IPS DF 19.7 (cell line): ENCODE measurements around the gene LBX1.

ENCODE experiments used
- DNase-seq: peaks from one replicate; pipeline ENCODE4 v3.0.0-alpha.2; 2013; ENCODE audit warnings: low read depth, low spot score

LBX1 gene, protein sequence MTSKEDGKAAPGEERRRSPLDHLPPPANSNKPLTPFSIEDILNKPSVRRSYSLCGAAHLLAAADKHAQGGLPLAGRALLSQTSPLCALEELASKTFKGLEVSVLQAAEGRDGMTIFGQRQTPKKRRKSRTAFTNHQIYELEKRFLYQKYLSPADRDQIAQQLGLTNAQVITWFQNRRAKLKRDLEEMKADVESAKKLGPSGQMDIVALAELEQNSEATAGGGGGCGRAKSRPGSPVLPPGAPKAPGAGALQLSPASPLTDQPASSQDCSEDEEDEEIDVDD

DNA sequence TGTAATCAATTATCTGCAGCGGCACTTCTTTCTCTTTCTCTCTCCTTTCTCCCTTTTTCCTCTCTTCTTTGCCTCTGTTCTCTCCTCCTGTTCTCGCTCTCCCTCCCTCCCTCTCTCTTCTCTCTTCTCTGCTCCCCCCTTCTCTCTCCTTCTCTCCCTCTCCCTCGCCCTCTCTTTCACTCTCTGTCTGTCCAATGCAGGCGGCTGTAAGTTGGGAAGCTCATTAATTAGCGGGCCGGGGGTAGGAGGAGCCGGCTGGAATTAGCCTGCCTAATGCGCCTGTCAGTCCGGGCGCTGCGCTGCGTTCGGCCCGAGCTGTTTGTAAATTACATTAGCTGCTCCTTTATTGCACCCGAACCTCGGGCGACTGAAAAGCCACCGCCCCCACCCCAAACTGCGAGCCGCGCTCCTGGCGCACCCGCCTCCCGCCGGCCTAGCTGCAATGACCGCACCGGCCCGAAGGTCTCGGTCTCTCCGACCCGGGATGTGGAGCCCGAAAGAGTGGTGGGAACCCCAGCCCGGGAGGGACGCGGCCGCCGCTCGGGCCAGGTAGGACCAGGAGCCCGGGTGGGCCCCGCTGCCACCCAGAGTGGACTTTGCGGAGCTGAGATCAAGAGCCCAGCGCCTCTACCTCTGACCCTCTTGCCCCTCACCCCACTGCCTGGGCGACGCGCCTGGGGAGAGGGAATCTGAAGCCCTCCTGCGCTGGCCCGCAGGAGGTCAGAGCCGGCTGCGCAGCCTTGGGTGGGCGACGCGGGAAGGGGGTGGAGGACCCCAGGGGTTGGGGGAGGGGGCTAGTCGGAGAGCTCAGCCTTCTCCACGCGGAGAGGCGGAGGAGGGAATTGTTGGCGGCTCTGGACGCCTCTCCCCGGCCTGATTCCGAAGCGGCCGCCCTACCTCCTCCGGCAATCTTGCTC, at the start of gene LBX1:
TSS of gene LBX1 (minus strand) at position 198 of the 917 bp plus-strand sequence. CDS start 648 bp downstream, outside the sequence.
- no peak for DNase-seq

DNA sequence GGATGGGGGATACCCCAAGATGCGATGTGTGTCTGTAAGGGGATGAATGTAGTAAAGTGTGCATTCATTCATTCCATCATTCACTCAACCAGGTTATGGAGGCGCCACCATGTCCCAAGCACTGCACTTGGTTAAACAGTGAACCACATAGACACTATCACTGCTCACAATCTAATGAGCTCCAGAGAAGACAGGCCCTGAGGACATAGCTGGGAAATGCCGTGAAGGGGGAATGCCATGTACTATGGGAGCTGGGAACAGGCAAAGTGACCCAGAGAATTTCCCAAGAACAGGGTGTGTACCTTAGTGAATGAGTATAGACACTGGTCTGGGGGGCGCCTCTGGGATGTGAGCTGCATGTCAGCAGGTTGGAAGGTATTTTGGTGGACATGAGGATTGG, 44.5 kb upstream of the LBX1 start:
- no peak for DNase-seq

DNA sequence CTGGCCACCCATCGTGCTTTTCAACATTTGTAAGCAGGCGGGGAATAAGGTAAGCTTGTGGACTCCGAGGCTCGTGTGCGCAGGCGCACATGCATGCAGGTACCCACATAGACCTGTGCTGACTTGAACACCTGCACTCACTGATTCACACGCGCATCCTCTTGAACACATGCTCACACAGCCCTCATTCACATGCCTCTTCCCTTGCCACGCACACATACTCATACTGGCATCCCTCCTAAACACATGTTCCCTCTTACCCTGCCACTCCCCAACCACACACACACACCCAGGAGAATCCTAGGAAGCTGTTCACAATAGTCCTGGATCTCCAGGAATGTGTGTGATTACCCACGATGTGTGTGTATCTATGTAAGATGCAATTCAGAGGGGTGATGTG, 44.1 kb upstream of the LBX1 start:
- DNase-seq: no peak

DNA sequence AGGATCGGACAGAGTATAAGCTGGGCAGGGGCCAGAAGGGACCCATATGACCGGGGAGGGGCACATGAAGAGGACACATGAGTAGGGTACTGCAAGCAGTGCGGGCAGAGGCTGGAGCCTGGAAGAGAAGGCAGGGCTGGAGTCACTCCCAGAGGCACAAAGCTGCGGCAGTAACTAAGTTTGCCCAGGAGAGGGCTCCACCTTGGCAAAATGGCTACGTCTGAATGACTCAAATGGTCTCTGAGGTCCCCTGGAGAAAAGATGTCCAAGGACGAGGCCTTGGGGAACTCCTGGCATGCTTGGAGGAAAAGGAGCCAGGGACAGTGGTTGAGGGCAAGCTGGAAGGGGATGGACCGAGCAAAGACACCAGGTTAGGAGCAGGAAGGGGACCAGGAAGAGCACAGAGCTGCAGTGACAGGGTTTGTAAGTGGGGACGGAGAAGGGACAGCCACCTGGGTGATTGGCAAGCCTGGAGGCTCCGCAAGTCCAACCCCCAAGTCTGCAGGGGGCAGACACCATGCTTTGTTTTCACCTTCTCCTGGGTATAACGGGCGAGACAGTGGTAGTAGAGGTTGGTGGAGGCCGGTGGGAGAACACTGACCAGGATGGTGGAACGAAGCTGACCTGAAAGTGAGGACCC, 43.1 kb upstream of the LBX1 start:
- no peak for DNase-seq

DNA sequence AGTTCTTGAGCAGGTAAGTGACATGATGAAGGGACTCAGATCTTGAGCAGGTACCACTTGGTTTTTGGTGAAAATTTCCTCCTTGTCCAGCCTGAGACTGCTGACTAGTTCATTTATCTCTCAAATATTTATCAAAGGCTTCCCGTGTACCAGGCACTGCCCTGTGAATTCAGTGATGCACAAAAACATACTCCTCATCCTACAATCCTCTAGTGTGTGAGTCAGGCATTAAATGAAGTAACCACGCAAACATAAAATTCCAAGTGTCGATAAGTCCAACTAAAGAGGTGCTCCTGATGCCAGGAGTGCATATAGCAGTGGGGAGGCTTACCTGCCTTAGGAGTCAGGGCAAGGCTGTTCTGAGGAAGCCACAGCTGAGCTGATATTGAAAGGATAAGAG, 41.5 kb upstream of the LBX1 start:
- no peak for DNase-seq

DNA sequence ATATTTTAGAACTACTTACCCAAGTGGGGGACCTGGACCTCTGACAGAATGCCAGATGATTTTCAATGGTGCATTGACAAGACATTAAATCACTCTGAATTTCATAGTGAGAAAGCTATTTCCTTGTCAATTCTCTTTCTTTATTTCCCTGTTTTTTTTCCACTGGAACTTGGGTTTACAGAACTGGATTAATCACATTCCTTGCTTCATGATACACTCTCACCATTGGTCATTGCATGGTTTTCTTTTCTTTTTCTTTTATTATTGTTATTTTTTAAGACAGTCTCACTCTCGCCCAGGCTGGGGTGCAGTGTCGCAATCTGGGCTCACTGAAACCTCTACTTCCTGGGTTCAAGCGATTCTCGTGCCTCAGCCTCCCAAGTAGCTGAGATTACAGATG, 38.5 kb upstream of the LBX1 start:
- DNase-seq: no peak

DNA sequence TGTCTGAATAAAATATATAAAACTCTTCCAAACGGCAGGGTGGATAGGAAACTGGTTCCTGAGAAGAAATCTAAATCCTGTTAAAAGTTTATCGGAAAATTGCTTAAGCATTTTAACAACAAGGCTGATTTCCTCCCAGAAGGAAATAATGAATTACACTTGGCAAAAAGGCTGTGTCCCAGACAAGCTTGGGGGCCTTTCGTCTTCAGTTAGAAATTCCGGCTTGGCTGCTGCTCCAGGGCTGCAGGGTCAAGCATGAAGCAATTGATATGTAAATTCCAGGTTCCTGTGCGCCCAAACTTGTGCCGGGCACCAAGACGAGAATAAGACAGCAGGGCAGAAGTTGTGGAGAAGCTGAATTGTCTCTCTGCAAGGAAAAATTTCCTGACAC, 38.0 kb upstream of the LBX1 start:
- no peak for DNase-seq

DNA sequence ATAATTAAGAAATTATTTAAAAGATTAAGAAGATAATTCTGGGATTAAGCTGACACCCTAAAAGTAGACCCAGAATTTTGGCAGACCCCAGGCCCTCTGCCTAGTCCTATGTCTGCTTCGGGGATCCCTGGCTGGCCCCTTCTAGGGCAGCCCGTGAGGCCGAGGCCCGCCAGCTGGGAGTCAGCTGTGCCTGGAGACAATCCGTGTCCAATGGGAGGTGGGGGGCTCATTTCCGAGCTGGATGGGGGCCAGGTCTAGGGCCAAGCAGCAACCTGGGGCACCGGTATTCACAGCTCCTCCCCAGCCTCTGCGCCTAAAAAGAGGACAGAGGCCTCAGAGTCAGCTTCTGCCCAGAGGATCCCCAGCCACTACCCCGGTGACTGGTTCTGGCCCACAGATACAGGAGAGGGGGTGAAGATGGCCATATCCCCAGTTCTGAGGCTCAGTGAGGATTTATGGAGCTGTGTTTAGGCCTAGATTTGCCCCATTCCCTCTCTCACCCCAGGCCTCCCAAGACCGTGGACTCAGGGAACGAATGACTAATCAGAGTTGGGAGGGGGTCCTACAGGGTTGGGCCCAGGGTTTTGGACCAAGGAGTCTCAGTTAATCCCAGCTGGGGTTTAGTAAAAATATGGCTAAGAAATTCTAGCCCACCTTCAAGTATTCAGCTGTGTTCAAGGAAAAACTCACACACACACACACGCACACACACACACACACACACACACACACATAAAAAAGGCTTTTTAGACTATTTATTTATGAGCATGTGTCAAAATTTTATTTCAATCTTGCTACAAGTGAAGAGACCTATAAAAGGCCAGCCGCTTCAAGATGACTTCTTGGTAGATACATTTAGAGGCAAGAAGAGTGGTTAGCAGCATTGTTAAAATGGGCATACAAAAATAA, 37.4 kb upstream of the LBX1 start:
- no peak for DNase-seq

DNA sequence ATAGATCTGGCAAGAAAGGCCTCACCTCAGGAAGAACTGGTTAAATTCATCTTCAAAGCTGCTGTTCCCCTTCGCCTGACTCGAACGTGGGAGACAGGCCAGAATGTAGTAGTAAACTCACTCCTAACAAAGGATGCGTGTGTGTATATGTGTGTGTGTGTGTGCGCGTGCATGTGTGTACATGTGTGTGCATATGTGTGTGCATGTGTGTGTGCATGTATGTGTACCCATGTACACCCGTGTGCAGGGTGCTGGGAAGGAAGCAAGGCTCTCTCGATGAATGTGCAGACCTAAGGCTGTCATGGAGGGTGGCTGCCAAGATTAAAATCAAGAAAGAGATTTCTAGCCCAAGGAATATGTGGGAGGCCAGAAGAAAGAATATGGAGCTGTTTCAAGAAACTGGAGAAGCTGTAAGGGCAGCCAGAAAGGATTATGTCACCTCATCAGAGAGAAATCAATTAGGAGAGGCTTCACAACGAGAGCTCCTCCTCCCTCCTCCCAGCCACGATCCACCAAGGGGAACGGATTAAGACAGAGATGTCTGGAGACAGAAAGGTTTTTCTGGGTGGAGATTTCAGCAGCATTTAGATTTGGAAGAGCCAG, 34.0 kb upstream of the LBX1 start:
- DNase-seq: no peak

DNA sequence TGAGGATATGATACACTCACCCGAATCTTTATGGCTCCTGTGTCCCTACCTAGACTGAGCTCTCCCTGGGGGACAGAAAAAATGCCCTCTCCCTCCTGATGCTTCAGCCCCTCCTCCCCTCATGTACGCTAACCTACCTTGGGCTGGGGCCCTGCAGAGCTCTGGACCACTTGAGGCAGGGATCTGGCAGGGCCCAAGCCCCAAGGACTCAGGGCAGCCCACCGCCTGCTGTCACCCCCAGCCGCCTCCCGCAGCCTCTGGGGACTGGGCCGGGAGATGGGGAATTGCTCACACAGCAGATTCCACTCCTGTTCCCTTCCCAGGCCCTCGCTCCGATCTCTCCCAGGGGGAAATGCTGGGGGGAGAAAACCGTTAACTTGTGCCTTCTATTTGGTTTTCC, 32.9 kb upstream of the LBX1 start:
- no peak for DNase-seq

DNA sequence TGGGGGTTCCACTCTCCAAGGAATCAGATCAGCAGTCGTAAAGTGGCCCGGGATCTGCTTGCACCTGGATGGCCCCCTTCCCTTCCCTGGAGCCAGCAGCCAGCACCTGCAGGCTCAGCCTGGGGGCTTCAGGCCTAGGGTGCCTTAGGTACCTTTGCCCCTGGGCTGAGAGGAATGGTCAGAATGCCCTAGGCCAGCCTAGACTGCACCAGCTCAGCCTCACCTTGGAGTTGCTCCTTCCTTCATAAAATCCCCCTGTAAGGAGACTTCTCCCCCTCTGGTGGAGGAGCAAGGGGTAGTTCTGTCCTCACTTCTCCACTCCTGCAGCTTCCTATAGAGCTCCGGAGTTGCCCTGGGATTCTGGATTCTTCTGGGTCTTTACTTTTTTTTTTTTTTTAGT, 32.4 kb upstream of the LBX1 start:
- DNase-seq: no peak

DNA sequence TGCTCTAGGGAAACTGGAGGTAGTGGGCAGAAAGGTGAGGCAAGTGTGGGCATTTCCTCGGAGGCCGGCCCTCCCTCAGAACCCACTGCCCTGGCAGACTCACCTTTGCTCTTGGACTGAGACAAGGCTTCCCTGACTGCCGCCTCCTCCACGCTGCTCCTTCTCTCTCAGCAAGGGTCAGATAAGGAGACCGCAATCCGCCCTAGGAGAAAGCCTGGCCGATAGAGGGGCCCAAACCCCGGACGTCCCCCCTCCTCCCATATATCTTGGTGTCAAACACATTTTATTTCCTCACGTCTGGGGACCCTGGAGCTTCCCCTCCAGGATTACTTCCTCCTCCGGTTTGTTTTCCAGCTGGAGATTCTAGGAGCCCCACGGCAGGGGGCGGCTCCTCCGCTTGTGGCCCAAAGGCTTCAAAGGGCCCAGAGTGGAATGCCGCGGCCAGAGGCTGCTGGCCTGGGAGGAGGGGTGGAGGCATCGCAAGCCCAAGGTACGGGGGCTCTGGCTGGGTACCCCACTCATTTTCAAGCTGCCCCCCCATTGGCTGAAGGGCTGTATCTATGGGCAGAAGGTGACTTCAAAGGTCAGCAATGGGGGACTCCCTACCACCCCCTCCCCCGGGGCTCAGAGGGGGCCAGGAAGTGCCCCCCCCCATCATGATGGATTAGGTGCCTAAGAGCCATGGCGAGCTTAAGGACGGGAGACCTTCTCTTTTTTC, 31.7 kb upstream of the LBX1 start:
- DNase-seq: no peak

DNA sequence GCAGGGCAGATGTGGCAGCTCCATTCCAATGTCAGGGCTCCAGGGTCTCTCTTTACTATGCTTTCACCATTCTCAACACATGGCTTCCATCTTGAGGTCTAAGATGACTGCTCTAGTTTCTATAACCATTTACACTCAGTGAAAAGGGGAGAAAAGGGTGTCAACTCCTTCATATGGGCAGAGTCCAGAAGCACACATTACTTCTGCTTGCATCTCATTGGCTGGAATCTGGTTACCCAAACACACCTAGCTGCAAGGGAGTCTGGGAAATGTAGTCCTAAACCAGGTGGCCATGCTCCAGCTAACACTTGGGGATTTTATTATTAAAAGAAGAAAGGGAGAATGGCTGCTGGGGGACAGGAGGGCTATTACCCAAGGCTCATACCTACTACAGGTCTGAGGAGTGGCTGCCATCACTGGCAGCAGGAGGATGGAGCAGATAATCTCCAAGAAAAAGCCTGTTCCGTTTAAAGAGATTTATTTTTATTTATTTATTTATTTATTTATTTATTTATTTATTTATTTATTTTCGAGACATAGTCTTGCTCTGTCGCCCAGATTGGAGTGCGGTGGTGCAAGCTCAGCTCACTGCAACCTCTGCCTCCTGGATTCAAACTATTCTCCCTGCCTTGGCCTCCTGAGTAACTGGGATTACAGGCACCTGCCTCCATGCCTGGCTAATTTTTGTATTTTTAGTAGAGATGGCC, 29.1 kb upstream of the LBX1 start:
- DNase-seq: no peak

DNA sequence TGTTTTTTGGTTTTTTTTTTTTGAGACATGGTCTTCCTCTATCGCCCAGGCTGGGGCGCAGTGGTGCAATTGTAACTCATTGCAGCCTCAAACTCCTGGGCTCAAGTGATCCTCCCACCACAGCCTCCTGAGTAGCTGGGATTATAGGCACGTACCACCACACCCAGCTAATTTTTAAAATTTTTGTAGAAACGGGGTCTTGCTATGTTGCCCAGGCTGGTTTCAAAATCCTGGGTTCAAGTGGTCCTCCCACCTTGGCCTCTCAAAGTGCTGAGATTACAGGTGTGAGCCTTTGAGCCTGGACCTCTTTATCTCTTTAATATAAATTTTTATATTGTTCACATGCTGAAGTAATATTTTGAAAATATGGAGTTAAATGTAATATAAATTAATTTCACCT, 28.2 kb upstream of the LBX1 start:
- DNase-seq: no peak

DNA sequence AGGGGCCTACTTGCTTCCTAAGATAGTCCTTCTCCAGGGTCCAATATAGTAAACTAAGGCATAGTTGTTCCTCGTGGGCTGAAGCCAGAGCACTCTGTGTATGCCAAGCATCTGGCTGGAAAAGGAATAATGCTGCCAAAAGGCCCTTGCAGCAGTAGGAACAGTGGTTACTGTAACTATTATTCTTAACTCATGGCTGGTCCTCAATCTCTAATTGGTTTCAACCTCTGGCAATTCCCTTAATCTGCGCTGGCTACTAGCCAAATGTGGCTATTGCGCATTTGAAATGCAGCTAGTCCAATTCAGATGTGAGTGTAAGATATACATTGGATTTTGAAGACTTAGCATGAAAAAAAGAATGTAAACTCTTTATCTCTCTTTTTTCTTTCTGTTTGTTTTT, 27.8 kb upstream of the LBX1 start:
- DNase-seq: no peak

DNA sequence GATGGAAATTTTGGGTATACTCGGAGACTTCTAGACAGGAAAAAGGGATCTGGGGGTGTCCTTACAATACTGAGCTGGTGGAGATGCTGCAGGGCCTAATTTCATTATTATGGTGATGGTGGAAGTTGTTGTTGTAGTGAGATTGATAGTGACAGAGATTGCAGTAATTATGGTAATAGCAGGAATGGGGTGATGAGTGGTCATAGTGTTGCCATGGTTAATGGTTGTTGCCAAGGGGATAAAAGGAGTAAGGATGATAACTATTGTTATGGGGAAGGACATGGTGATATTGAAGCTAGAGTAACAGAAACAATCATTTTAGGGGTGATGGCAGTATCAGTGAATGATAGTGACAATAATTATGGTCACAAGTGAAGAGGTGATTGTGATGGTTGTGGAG, 27.1 kb upstream of the LBX1 start:
- DNase-seq: no peak

DNA sequence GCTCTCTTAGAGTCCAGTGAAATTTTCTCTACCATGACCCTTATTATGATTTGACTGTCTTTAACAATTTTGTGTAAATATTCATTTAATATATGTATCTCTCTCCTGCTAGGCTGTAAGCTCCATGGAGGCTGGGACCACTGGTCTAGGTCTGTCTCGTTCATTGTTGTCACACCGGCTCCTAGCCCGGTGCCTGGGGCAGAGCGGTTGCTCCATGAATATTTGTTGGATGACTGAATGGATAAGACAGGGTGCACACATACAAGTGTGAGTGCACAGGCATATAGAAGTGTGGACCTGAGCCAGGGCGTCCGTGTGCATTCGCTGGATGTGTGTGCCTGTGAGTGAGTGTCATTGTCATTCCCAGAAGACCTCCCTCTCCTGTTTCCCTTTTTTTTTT, 20.9 kb upstream of the LBX1 start:
- DNase-seq: no peak

DNA sequence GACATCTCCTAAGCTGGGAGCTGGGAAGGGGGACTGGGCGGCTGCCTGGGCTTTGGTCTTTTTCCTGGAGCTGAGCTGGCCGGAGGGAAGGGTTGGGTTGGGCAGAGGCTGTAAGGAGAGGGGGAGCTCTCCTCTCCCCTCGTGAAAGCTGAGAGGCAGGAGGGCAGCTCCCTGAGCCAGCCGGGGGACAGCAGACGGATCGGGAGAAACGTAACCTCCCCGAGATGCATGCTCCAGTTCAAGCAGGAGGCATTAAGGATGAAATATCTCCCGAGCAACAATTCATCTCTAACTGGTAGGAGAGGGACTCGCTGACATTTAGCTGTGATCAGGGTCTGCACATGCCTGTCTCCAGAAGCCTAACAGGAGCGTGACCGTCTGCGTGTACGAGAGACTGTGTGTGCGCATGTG, 19.9 kb upstream of the LBX1 start:
- no peak for DNase-seq

DNA sequence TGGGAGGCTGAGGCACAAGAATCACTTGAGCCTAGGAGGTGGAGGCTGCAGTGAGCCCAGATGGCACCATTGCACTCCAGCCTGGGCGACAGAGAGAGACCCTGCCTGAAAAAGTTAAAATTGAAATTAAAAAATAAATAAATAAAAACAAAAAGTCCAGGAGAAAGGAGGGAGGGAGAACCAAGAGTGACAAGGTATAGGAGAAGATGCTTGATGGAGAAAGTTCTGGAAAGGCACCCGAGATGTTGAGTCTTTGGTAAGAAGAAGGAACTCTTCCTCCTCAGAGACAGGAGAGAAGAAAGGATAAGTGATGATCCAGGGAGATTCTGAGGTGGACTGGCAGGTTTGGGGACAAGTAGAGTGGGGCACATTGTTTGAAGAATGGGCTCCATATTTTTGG, 17.4 kb upstream of the LBX1 start:
- DNase-seq: no peak
